Mesenchymal stem cell (in vitro differentiated cells and primary cell): ENCODE measurements around the gene TXNDC15.

Source experiments
- DNase-seq: peaks from one replicate; pipeline ENCODE4 v3.0.0-alpha.2; 2013
- H2AFZ ChIP-seq: one replicate; pipeline ENCODE4 v1.6.1; 2013; ENCODE audit warnings: low read depth, mild to moderate bottlenecking, control low read depth, inconsistent platforms, low read length, moderate library complexity
- H2AK5ac ChIP-seq: 2 replicates; pipeline ENCODE4 v1.6.1; 2013; ENCODE audit warnings: low read length, moderate library complexity, mild to moderate bottlenecking, inconsistent platforms; ENCODE audit not compliant: severe bottlenecking
- H2BK120ac ChIP-seq: one replicate; pipeline ENCODE4 v1.6.1; 2013; ENCODE audit warnings: low read depth, mild to moderate bottlenecking, inconsistent platforms, low read length, moderate library complexity
- H2BK12ac ChIP-seq, 2 experiments: one replicate each; pipeline ENCODE4 v1.6.1; 2013; ENCODE audit warnings: inconsistent platforms in 2 of 2, low read length in 2 of 2, mild to moderate bottlenecking in 2 of 2, moderate library complexity in 2 of 2, control low read depth in 1 of 2
- H2BK15ac ChIP-seq: one replicate; pipeline ENCODE4 v1.6.1; 2013; ENCODE audit warnings: mild to moderate bottlenecking, low read depth, inconsistent platforms; ENCODE audit not compliant: poor library complexity, severe bottlenecking
- H2BK5ac ChIP-seq: 2 replicates; pipeline ENCODE4 v1.6.1; 2013; ENCODE audit warnings: low read depth, mild to moderate bottlenecking, low read length, control low read depth, inconsistent platforms; ENCODE audit not compliant: poor library complexity, severe bottlenecking
- H3K14ac ChIP-seq, 2 experiments: one replicate each; pipeline ENCODE4 v1.6.1; 2013; ENCODE audit warnings: inconsistent platforms in 2 of 2, low read length in 2 of 2, control low read depth in 1 of 2, mild to moderate bottlenecking in 1 of 2, moderate library complexity in 1 of 2
- H3K18ac ChIP-seq, 2 experiments: one replicate each; pipeline ENCODE4 v1.6.1; 2013; ENCODE audit warnings: inconsistent platforms in 2 of 2, low read length in 2 of 2, control low read depth in 1 of 2, low read depth in 1 of 2, mild to moderate bottlenecking in 1 of 2
- H3K23ac ChIP-seq, 2 experiments: one replicate each; pipeline ENCODE4 v1.6.1; 2013; ENCODE audit warnings: inconsistent platforms in 2 of 2, low read length in 2 of 2, mild to moderate bottlenecking in 2 of 2, moderate library complexity in 2 of 2, control low read depth in 1 of 2
- H3K27ac ChIP-seq: 2 replicates; pipeline ENCODE4 v1.5.1; 2013; ENCODE audit warnings: mild to moderate bottlenecking, moderate library complexity, low read length, control low read depth, inconsistent platforms; ENCODE audit not compliant: poor library complexity, severe bottlenecking
- H3K27me3 ChIP-seq, 2 experiments: 2 replicates each; pipeline versions ENCODE4 v1.6.1 to v1.7.0; 2013; ENCODE audit warnings: low read length in 2 of 2, mild to moderate bottlenecking in 2 of 2, moderate library complexity in 2 of 2, control low read depth in 1 of 2, inconsistent platforms in 1 of 2; ENCODE audit not compliant: control insufficient read depth in 1 of 2, insufficient read depth in 1 of 2
- H3K36me3 ChIP-seq, 2 experiments: 2 replicates each; pipeline versions ENCODE4 v1.6.1 to v1.7.0; 2013; ENCODE audit warnings: low read length in 2 of 2, control low read depth in 1 of 2, inconsistent platforms in 1 of 2, low read depth in 1 of 2, mild to moderate bottlenecking in 1 of 2; ENCODE audit not compliant: insufficient read depth in 2 of 2, control insufficient read depth in 1 of 2
- H3K4ac ChIP-seq, 2 experiments: one replicate each; pipeline ENCODE4 v1.6.1; 2013; ENCODE audit warnings: inconsistent platforms in 2 of 2, low read length in 2 of 2, mild to moderate bottlenecking in 2 of 2, moderate library complexity in 2 of 2, control low read depth in 1 of 2, low read depth in 1 of 2
- H3K4me1 ChIP-seq: 2 replicates; pipeline ENCODE4 v1.6.1; 2013; ENCODE audit warnings: low read depth, low read length, control low read depth; ENCODE audit not compliant: control insufficient read depth, insufficient read depth
- H3K4me2 ChIP-seq: 2 replicates; pipeline ENCODE4 v1.6.1; 2013; ENCODE audit warnings: low read length, mild to moderate bottlenecking, inconsistent platforms; ENCODE audit not compliant: poor library complexity, severe bottlenecking
- H3K4me3 ChIP-seq, 2 experiments: 2 replicates each; pipeline versions ENCODE4 v1.5.1 to v1.7.0; 2013; ENCODE audit warnings: low read length in 2 of 2, mild to moderate bottlenecking in 2 of 2, control low read depth in 1 of 2, low read depth in 1 of 2; ENCODE audit not compliant: insufficient read depth in 1 of 2
- H3K79me1 ChIP-seq: replicated peaks from 2 replicates; pipeline ENCODE4 v1.6.1; 2013; ENCODE audit warnings: mild to moderate bottlenecking, control low read depth, low read length, inconsistent platforms; ENCODE audit not compliant: poor library complexity, severe bottlenecking
- H3K9ac ChIP-seq: 2 replicates; pipeline ENCODE4 v1.7.0; 2013; ENCODE audit warnings: mild to moderate bottlenecking, low read length, moderate library complexity
- H3K9me3 ChIP-seq: 2 replicates; pipeline ENCODE4 v1.7.0; 2013; ENCODE audit warnings: mild to moderate bottlenecking, low read length; ENCODE audit not compliant: control insufficient read depth
- H4K8ac ChIP-seq: one replicate; pipeline ENCODE4 v1.6.1; 2013; ENCODE audit warnings: inconsistent platforms, mild to moderate bottlenecking, low read length, moderate library complexity
- H4K91ac ChIP-seq: one replicate; pipeline ENCODE4 v1.6.1; 2013; ENCODE audit warnings: mild to moderate bottlenecking, low read length, inconsistent platforms
- WGBS: methylation state at CpG from one replicate; pipeline ENCODE4 v1.1.7; 2013; ENCODE audit warnings: mixed read lengths; 5-methylcytosine and 5-hydroxymethylcytosine counted together

Gene TXNDC15

GRCh38 chr5:134840811-134841210, 33.4 kb upstream of the TXNDC15 start:
- Histone ChIP-seq H3K9ac (no peak overlapping the region), H2BK120ac (no peak overlapping the region), H3K4me2 (no peak overlapping the region), H2AK5ac (no peak overlapping the region), H3K9me3 (no peaks in the 10 kb centered on the region), H2AFZ (no peak overlapping the region), H3K4ac (no peak overlapping the region), H3K4me3 (no peak overlapping the region), H3K36me3 (peaks cover 11 to 27% of the 10 kb centered on the region in 2 experiments), H3K27ac (no peak overlapping the region), H3K4me1 (peaks cover 3% of the 10 kb centered on the region), H3K18ac (no peak overlapping the region), H4K8ac (no peak overlapping the region), H4K91ac (no peak overlapping the region), H3K23ac (no peak overlapping the region), H3K14ac (no peak overlapping the region), H2BK5ac (no peak overlapping the region), H2BK15ac (no peak overlapping the region), H3K27me3 (no peaks in the 10 kb centered on the region), H3K79me1 (peaks cover 8% of the 10 kb centered on the region), H2BK12ac (no peak overlapping the region)
- 99% methylated on average over 3 of the region's 3 CpGs for WGBS
- no peak for DNase-seq

- H2BK12ac ChIP-seq: no peak overlapping the region
- H2BK5ac ChIP-seq: no peak overlapping the region
- H3K9me3 ChIP-seq: no peaks in the 10 kb centered on the region
- peak overlapping the region; percentile 4 for H2AK5ac ChIP-seq
- no peak for DNase-seq
- H2BK15ac ChIP-seq: no peak overlapping the region
- no peak overlapping the region for H3K4ac ChIP-seq
- peaks cover 20% of the 10 kb centered on the region in 2 experiments for H3K36me3 ChIP-seq
- H3K27ac ChIP-seq: no peak overlapping the region
- H3K18ac ChIP-seq: no peak overlapping the region
- no peak overlapping the region for H3K9ac ChIP-seq
- peaks cover 4% of the 10 kb centered on the region for H3K4me1 ChIP-seq
- WGBS: no CpG with 5 or more reads among the region's 1 CpG
- no peak overlapping the region for H3K4me3 ChIP-seq
- no peak overlapping the region for H2AFZ ChIP-seq
- H3K14ac ChIP-seq: no peak overlapping the region
- peaks cover 8% of the 10 kb centered on the region for H3K79me1 ChIP-seq
- no peak overlapping the region for H2BK120ac ChIP-seq
- H3K4me2 ChIP-seq: no peak overlapping the region
- H4K8ac ChIP-seq: no peak overlapping the region
- no peak overlapping the region for H4K91ac ChIP-seq
- no peaks in the 10 kb centered on the region for H3K27me3 ChIP-seq
- no peak overlapping the region for H3K23ac ChIP-seq
Observed at GRCh38 chr5:134844252-134844651, 29.9 kb upstream of the TXNDC15 start.

GRCh38 chr5:134845335-134845851, 28.8 kb upstream of the TXNDC15 start:
- Histone ChIP-seq H3K18ac (peak overlapping the region in 1 of 2 experiments; percentile 72), H3K4me1 (peaks cover 9% of the 10 kb centered on the region), H3K9ac (peak overlapping the region; percentile 99), H3K79me1 (peaks cover 8% of the 10 kb centered on the region), H3K4me2 (peak overlapping the region; percentile 64), H2AFZ (no peak overlapping the region), H2BK15ac (no peak overlapping the region), H2BK12ac (no peak overlapping the region), H2BK120ac (no peak overlapping the region), H3K23ac (no peak overlapping the region), H3K14ac (no peak overlapping the region), H3K36me3 (peaks cover 15 to 19% of the 10 kb centered on the region in 2 experiments), H3K27ac (peak overlapping the region; percentile 34), H3K27me3 (no peaks in the 10 kb centered on the region), H3K4ac (peak overlapping the region in 1 of 2 experiments; percentile 87), H3K9me3 (no peaks in the 10 kb centered on the region), H4K8ac (peak overlapping the region; percentile 45), H2BK5ac (no peak overlapping the region), H3K4me3 (peak overlapping the region in 1 of 2 experiments; percentile 91), H2AK5ac (peak overlapping the region; percentile 69), H4K91ac (no peak overlapping the region)
- 29% methylated on average over 10 of the region's 12 CpGs for WGBS
- DNase-seq: no peak

- under 1% methylated on average over 78 of the region's 84 CpGs for WGBS
Observed at GRCh38 chr5:134845852-134846640, 28.1 kb upstream of the TXNDC15 start, which contains the start of gene C5orf24. TSS of gene C5orf24 (plus strand) at chr5:134845968. CDS start at chr5:134854901, 8,933 bp downstream.

More at GRCh38 chr5:134845852-134846640, 28.1 kb upstream of the TXNDC15 start, which contains the start of gene C5orf24:
- Histone ChIP-seq H2AFZ (no peak within 1 kb of the TSS), H2BK12ac (peak within 1 kb of the TSS in 1 of 2 experiments; percentile 66), H3K9me3 (no peaks in the 10 kb centered on the region), H3K4me2 (peak within 1 kb of the TSS; percentile 64), H3K9ac (peak within 1 kb of the TSS; percentile 99), H2BK15ac (no peak within 1 kb of the TSS), H3K4ac (peak within 1 kb of the TSS; percentile 93 to 95), H2BK5ac (peak within 1 kb of the TSS; percentile 94), H3K27me3 (no peaks in the 10 kb centered on the region), H3K79me1 (peaks cover 8% of the 10 kb centered on the region), H3K14ac (peak within 1 kb of the TSS in 1 of 2 experiments; percentile 98), H3K27ac (peak within 1 kb of the TSS; percentile 87), H3K36me3 (peaks cover 8 to 20% of the 10 kb centered on the region in 2 experiments), H3K18ac (peak within 1 kb of the TSS; percentile 96 to 98), H2AK5ac (peak within 1 kb of the TSS; percentile 69), H3K23ac (peak within 1 kb of the TSS; percentile 34 to 79), H4K8ac (peak within 1 kb of the TSS; percentile 99), H3K4me3 (peak within 1 kb of the TSS; percentile 91 to 97), H2BK120ac (peak within 1 kb of the TSS; percentile 64), H4K91ac (peak within 1 kb of the TSS; percentile 99), H3K4me1 (peaks cover 12% of the 10 kb centered on the region)
- DNase-seq: peak; percentile 95
